ENCODE data around the gene MORC3.
"Not testable (repeated sequence)": the region's sequence is repeated elsewhere in the genome, so short reads cannot be mapped to it uniquely, and the experiment has no call there.

Gene MORC3

GRCh38 chr21:36385233-36386030 lies 65.4 kb downstream of the MORC3 start, which contains the start of gene CHAF1B:
TSS of gene CHAF1B (plus strand) at chr21:36385392. CDS start at chr21:36386137, 745 bp downstream.
- Histone ChIP-seq H3K9me3 (ENCODE audit: severe bottlenecking) (no peaks in the 10 kb centered on the region), H3K27me3 (ENCODE audit: insufficient read depth, poor library complexity, severe bottlenecking) (no peaks in the 10 kb centered on the region), H3K4me1 (ENCODE audit: insufficient read depth, poor library complexity, severe bottlenecking) (no peaks in the 10 kb centered on the region), H3K4me3 (ENCODE audit: severe bottlenecking) (peak within 1 kb of the TSS; percentile 81), H3K36me3 (ENCODE audit: low read depth) (peaks cover 30% of the 10 kb centered on the region), H3K27ac (ENCODE audit: poor library complexity, severe bottlenecking) (peak within 1 kb of the TSS; percentile 33)
- ATAC-seq (ENCODE audit: low read depth) (peak; percentile 84), DNase-seq (ENCODE audit: low spot score) (peak; percentile 76)
- no peak for TF ChIP-seq CTCF (IDR thresholded peaks at IDR 0.05; ENCODE audit: poor library complexity, severe bottlenecking)

GRCh38 chr21:36386031-36386642 lies 66.1 kb downstream of the MORC3 start:
- no peaks in the 10 kb centered on the region for H3K9me3 ChIP-seq (ENCODE audit: severe bottlenecking)
- ATAC-seq (ENCODE audit: low read depth) (peak; percentile 1; the same call in 2 of the 3 replicates), DNase-seq (ENCODE audit: low spot score) (no peak)
- H3K4me1 ChIP-seq (ENCODE audit: insufficient read depth, poor library complexity, severe bottlenecking): no peaks in the 10 kb centered on the region
- peak overlapping the region; percentile 81 for H3K4me3 ChIP-seq (ENCODE audit: severe bottlenecking)
- H3K27me3 ChIP-seq (ENCODE audit: insufficient read depth, poor library complexity, severe bottlenecking): no peaks in the 10 kb centered on the region
- no peak for TF ChIP-seq CTCF (IDR thresholded peaks at IDR 0.05; ENCODE audit: poor library complexity, severe bottlenecking)
- peak overlapping the region; percentile 33 for H3K27ac ChIP-seq (ENCODE audit: poor library complexity, severe bottlenecking)
- H3K36me3 ChIP-seq (ENCODE audit: low read depth): peaks cover 35% of the 10 kb centered on the region

- no peak for TF ChIP-seq CTCF (IDR thresholded peaks at IDR 0.05; ENCODE audit: poor library complexity, severe bottlenecking)
These were observed 68.1 kb downstream of the MORC3 start for GRCh38 chr21:36388096-36388495.

GRCh38 chr21:36388835-36389234 lies 68.8 kb downstream of the MORC3 start:
- H3K9me3 ChIP-seq (ENCODE audit: severe bottlenecking): no peaks in the 10 kb centered on the region
- no peak for DNase-seq (ENCODE audit: low spot score)
- H3K27me3 ChIP-seq (ENCODE audit: insufficient read depth, poor library complexity, severe bottlenecking): no peaks in the 10 kb centered on the region
- no peak overlapping the region for H3K4me3 ChIP-seq (ENCODE audit: severe bottlenecking)
- no peak overlapping the region for H3K27ac ChIP-seq (ENCODE audit: poor library complexity, severe bottlenecking)
- no peaks in the 10 kb centered on the region for H3K4me1 ChIP-seq (ENCODE audit: insufficient read depth, poor library complexity, severe bottlenecking)
- ATAC-seq (ENCODE audit: low read depth): peak; percentile 40; the same call in 2 of the 3 replicates
- peaks cover 38% of the 10 kb centered on the region for H3K36me3 ChIP-seq (ENCODE audit: low read depth)
- TF ChIP-seq CTCF (IDR thresholded peaks at IDR 0.05; ENCODE audit: poor library complexity, severe bottlenecking): no peak

More at GRCh38 chr21:36388096-36388495, 68.1 kb downstream of the MORC3 start:
- DNase-seq (ENCODE audit: low spot score): no peak
- H3K4me3 ChIP-seq (ENCODE audit: severe bottlenecking): no peak overlapping the region
- no peak for ATAC-seq (ENCODE audit: low read depth)
- H3K36me3 ChIP-seq (ENCODE audit: low read depth): peaks cover 35% of the 10 kb centered on the region
- H3K9me3 ChIP-seq (ENCODE audit: severe bottlenecking): no peaks in the 10 kb centered on the region
- H3K4me1 ChIP-seq (ENCODE audit: insufficient read depth, poor library complexity, severe bottlenecking): no peaks in the 10 kb centered on the region
- no peak overlapping the region for H3K27ac ChIP-seq (ENCODE audit: poor library complexity, severe bottlenecking)
- H3K27me3 ChIP-seq (ENCODE audit: insufficient read depth, poor library complexity, severe bottlenecking): no peaks in the 10 kb centered on the region

GRCh38 chr21:36391649-36392048 lies 71.7 kb downstream of the MORC3 start:
- not testable (repeated sequence) for H3K27me3 ChIP-seq (ENCODE audit: insufficient read depth, poor library complexity, severe bottlenecking); H3K4me3 ChIP-seq (ENCODE audit: severe bottlenecking); DNase-seq (ENCODE audit: low spot score); H3K27ac ChIP-seq (ENCODE audit: poor library complexity, severe bottlenecking); H3K4me1 ChIP-seq (ENCODE audit: insufficient read depth, poor library complexity, severe bottlenecking); ATAC-seq (ENCODE audit: low read depth); H3K9me3 ChIP-seq (ENCODE audit: severe bottlenecking)
- peaks cover 48% of the 10 kb centered on the region for H3K36me3 ChIP-seq (ENCODE audit: low read depth)
